Liver (tissue), 3 donors: ENCODE measurements around the gene ZDHHC11.

Experiments used
- EGR1 ChIP-seq, 2 donors: IDR thresholded peaks; 2 replicates each; pipeline ENCODE4 v1.6.1; 2016 to 2018; ENCODE audit warnings: antibody characterized with exemption in 2 of 2, low read depth in 2 of 2
- FOXA2 ChIP-seq: IDR thresholded peaks from 2 replicates; pipeline ENCODE4 v1.6.1; 2016; ENCODE audit warnings: antibody characterized with exemption
- GABPA ChIP-seq, 2 donors: IDR thresholded peaks in 1 of 2; conservative IDR thresholded peaks in 1 of 2; 2 replicates each; pipeline ENCODE4 v1.6.1; 2016; ENCODE audit warnings: antibody characterized with exemption in 2 of 2, mild to moderate bottlenecking in 1 of 2, moderate library complexity in 1 of 2
- JUND ChIP-seq, 2 donors: IDR thresholded peaks; 2 replicates each; pipeline ENCODE4 v1.6.1; 2016; ENCODE audit warnings: antibody characterized with exemption in 2 of 2
- RAD21 ChIP-seq, 2 donors: IDR thresholded peaks; 2 replicates each; pipeline ENCODE4 v1.6.1; 2016; ENCODE audit warnings: antibody characterized with exemption in 2 of 2, mild to moderate bottlenecking in 2 of 2
- RXRA ChIP-seq, 2 donors: IDR thresholded peaks; 2 replicates each; pipeline ENCODE4 v1.6.1; 2017 to 2018; ENCODE audit warnings: antibody characterized with exemption in 2 of 2, mild to moderate bottlenecking in 1 of 2
- SP1 ChIP-seq: IDR thresholded peaks from 2 replicates; pipeline ENCODE4 v1.6.1; 2018; ENCODE audit warnings: antibody characterized with exemption, mild to moderate bottlenecking
- TAF1 ChIP-seq: conservative IDR thresholded peaks from 2 replicates; pipeline ENCODE4 v1.6.1; 2016; ENCODE audit warnings: antibody characterized with exemption, mild to moderate bottlenecking
- TF ChIP-seq, protein P1 (sequence below): fragments of 150-350 bp; IDR thresholded peaks from 2 replicates; pipeline ENCODE4 v1.5.1; 2017; ENCODE audit warnings: improper control_type of control experiment, low read depth, low read length; ENCODE audit not compliant: missing input control
- TF ChIP-seq, protein P2 (sequence below): IDR thresholded peaks from 2 replicates; pipeline ENCODE4 v1.6.1; 2016; ENCODE audit warnings: antibody characterized with exemption, mild to moderate bottlenecking
- donor health status: healthy.
- donor health status: healthy.

- TF ChIP-seq, protein P1, sequence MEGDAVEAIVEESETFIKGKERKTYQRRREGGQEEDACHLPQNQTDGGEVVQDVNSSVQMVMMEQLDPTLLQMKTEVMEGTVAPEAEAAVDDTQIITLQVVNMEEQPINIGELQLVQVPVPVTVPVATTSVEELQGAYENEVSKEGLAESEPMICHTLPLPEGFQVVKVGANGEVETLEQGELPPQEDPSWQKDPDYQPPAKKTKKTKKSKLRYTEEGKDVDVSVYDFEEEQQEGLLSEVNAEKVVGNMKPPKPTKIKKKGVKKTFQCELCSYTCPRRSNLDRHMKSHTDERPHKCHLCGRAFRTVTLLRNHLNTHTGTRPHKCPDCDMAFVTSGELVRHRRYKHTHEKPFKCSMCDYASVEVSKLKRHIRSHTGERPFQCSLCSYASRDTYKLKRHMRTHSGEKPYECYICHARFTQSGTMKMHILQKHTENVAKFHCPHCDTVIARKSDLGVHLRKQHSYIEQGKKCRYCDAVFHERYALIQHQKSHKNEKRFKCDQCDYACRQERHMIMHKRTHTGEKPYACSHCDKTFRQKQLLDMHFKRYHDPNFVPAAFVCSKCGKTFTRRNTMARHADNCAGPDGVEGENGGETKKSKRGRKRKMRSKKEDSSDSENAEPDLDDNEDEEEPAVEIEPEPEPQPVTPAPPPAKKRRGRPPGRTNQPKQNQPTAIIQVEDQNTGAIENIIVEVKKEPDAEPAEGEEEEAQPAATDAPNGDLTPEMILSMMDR, result no peak
- TF ChIP-seq RAD21 (IDR thresholded peaks at IDR 0.05), result no peak
- TF ChIP-seq EGR1 (IDR thresholded peaks at IDR 0.05; ENCODE audit: low read depth in 2 of 2), result no peak
- no peak for TF ChIP-seq SP1
- no peak for TF ChIP-seq FOXA2
- TF ChIP-seq RXRA (IDR thresholded peaks at IDR 0.05), result peak in 1 of 2 donors; percentile 2
- TF ChIP-seq GABPA (IDR thresholded peaks at IDR 0.05 in 1 of 2, conservative IDR thresholded peaks at IDR 0.05 in 1 of 2), result no peak
- TF ChIP-seq, protein P2, sequence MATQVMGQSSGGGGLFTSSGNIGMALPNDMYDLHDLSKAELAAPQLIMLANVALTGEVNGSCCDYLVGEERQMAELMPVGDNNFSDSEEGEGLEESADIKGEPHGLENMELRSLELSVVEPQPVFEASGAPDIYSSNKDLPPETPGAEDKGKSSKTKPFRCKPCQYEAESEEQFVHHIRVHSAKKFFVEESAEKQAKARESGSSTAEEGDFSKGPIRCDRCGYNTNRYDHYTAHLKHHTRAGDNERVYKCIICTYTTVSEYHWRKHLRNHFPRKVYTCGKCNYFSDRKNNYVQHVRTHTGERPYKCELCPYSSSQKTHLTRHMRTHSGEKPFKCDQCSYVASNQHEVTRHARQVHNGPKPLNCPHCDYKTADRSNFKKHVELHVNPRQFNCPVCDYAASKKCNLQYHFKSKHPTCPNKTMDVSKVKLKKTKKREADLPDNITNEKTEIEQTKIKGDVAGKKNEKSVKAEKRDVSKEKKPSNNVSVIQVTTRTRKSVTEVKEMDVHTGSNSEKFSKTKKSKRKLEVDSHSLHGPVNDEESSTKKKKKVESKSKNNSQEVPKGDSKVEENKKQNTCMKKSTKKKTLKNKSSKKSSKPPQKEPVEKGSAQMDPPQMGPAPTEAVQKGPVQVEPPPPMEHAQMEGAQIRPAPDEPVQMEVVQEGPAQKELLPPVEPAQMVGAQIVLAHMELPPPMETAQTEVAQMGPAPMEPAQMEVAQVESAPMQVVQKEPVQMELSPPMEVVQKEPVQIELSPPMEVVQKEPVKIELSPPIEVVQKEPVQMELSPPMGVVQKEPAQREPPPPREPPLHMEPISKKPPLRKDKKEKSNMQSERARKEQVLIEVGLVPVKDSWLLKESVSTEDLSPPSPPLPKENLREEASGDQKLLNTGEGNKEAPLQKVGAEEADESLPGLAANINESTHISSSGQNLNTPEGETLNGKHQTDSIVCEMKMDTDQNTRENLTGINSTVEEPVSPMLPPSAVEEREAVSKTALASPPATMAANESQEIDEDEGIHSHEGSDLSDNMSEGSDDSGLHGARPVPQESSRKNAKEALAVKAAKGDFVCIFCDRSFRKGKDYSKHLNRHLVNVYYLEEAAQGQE, result no peak
- no peak for TF ChIP-seq TAF1
- no peak for TF ChIP-seq JUND (IDR thresholded peaks at IDR 0.05)
These were observed 14.4 kb upstream of the ZDHHC11 start for GRCh38 chr5:865168-865521.
